ENCODE measurements around the gene NAIF1. TPM values are rescaled to one million over a fixed set of nuclear protein-coding genes. Genes with fewer than 3 reads are reported as not detected.
"Not testable (repeated sequence)": the region's sequence is repeated elsewhere in the genome, so short reads cannot be mapped to it uniquely, and the experiment has no call there.

Gene NAIF1
- total and polyA plus RNA-seq, 2 donors from 2014 or later: 9.7 to 12.3 TPM

DNA sequence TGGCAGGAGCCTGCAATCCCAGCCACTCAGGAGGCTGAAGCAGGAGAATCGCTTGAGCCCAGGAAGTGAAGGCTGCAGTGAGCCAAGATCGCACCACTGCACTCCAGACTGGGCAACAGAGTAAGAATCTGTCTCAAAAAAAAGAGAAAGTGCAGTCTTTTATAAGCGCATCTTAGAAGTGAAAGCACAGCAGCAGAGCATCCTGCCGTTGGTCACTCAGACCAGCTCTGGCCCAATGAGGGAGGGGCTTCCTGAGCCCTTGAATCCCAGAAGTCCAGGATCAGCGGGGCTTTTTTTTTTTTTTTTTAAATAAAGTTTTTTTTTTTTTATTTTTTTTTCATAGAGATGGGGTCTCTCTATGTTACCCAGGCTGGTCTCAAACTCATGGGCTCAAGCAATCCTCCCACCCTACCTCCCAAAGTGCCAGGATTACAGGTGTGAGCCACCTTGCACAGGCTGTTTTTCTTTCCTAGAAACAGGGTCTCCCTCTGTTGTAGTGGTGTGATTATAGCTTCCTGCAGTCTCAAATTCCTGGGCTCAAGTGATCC lies 42.3 kb downstream of the NAIF1 start:
- intact Hi-C loops (cut with DNase I): no loop called here
- FAIRE-seq (no peak), DNase-seq (no peak)
- no peaks in the 10 kb centered on the region for H3K4me1 ChIP-seq (ENCODE audit: control insufficient read depth in 2 of 3, insufficient read depth in 2 of 3, low read depth in 1 of 3, low read length in 3 of 3)
- H3K9ac ChIP-seq (ENCODE audit: low read length in 3 of 3): no peak overlapping the region
- H3K4me3 ChIP-seq (ENCODE audit: low read length in 3 of 3): no peak overlapping the region
- no peaks in the 10 kb centered on the region for H3K36me3 ChIP-seq (ENCODE audit: control insufficient read depth in 2 of 3, insufficient read depth in 3 of 3, low read length in 3 of 3)
- H3K27me3 ChIP-seq (ENCODE audit: control insufficient read depth, insufficient read depth, low read length): no peaks in the 10 kb centered on the region
- H3K9me3 ChIP-seq (ENCODE audit: control insufficient read depth in 2 of 3, insufficient read depth in 1 of 3, low read length in 3 of 3): no peaks in the 10 kb centered on the region
- TF ChIP-seq, protein P1, sequence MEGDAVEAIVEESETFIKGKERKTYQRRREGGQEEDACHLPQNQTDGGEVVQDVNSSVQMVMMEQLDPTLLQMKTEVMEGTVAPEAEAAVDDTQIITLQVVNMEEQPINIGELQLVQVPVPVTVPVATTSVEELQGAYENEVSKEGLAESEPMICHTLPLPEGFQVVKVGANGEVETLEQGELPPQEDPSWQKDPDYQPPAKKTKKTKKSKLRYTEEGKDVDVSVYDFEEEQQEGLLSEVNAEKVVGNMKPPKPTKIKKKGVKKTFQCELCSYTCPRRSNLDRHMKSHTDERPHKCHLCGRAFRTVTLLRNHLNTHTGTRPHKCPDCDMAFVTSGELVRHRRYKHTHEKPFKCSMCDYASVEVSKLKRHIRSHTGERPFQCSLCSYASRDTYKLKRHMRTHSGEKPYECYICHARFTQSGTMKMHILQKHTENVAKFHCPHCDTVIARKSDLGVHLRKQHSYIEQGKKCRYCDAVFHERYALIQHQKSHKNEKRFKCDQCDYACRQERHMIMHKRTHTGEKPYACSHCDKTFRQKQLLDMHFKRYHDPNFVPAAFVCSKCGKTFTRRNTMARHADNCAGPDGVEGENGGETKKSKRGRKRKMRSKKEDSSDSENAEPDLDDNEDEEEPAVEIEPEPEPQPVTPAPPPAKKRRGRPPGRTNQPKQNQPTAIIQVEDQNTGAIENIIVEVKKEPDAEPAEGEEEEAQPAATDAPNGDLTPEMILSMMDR (IDR thresholded peaks at IDR 0.05; ENCODE audit: borderline replicate concordance, extremely low read depth, insufficient read depth): no peak
- H3K27ac ChIP-seq (ENCODE audit: low read depth in 2 of 2, low read length in 2 of 2): no peak overlapping the region

GRCh38 chr9:128023671-128024070 lies 43.4 kb downstream of the NAIF1 start:
- H3K27me3 ChIP-seq (ENCODE audit: control insufficient read depth, insufficient read depth, low read length); intact Hi-C loops (cut with DNase I); FAIRE-seq: not testable (repeated sequence)

GRCh38 chr9:128022886-128023285 lies 44.2 kb downstream of the NAIF1 start:
- intact Hi-C loops (cut with DNase I): no loop called here
- H3K4me1 ChIP-seq (ENCODE audit: control insufficient read depth in 2 of 3, insufficient read depth in 2 of 3, low read depth in 1 of 3, low read length in 3 of 3): no peaks in the 10 kb centered on the region
- H3K36me3 ChIP-seq (ENCODE audit: control insufficient read depth in 2 of 3, insufficient read depth in 3 of 3, low read length in 3 of 3): no peaks in the 10 kb centered on the region
- H3K27ac ChIP-seq (ENCODE audit: low read depth in 2 of 2, low read length in 2 of 2): no peak overlapping the region
- FAIRE-seq: no peak
- H3K27me3 ChIP-seq (ENCODE audit: control insufficient read depth, insufficient read depth, low read length): no peaks in the 10 kb centered on the region
- TF ChIP-seq, protein P1 (IDR thresholded peaks at IDR 0.05; ENCODE audit: borderline replicate concordance, extremely low read depth, insufficient read depth): no peak
- no peak for DNase-seq
- H3K4me3 ChIP-seq (ENCODE audit: low read length in 3 of 3): no peak overlapping the region
- H3K9me3 ChIP-seq (ENCODE audit: control insufficient read depth in 2 of 3, insufficient read depth in 1 of 3, low read length in 3 of 3): no peaks in the 10 kb centered on the region
- no peak overlapping the region for H3K9ac ChIP-seq (ENCODE audit: low read length in 3 of 3)

More at GRCh38 chr9:128023671-128024070, 43.4 kb downstream of the NAIF1 start:
- H3K27ac ChIP-seq (ENCODE audit: low read depth in 2 of 2, low read length in 2 of 2); H3K9me3 ChIP-seq (ENCODE audit: control insufficient read depth in 2 of 3, insufficient read depth in 1 of 3, low read length in 3 of 3); H3K4me3 ChIP-seq (ENCODE audit: low read length in 3 of 3); H3K9ac ChIP-seq (ENCODE audit: low read length in 3 of 3); DNase-seq; H3K4me1 ChIP-seq (ENCODE audit: control insufficient read depth in 2 of 3, insufficient read depth in 2 of 3, low read depth in 1 of 3, low read length in 3 of 3); H3K36me3 ChIP-seq (ENCODE audit: control insufficient read depth in 2 of 3, insufficient read depth in 3 of 3, low read length in 3 of 3): not testable (repeated sequence)

GRCh38 chr9:128021098-128021497 lies 46.0 kb downstream of the NAIF1 start:
- no peak overlapping the region for H3K27ac ChIP-seq (ENCODE audit: low read depth in 2 of 2, low read length in 2 of 2)
- no peaks in the 10 kb centered on the region for H3K4me1 ChIP-seq (ENCODE audit: control insufficient read depth in 2 of 3, insufficient read depth in 2 of 3, low read depth in 1 of 3, low read length in 3 of 3)
- no peaks in the 10 kb centered on the region for H3K36me3 ChIP-seq (ENCODE audit: control insufficient read depth in 2 of 3, insufficient read depth in 3 of 3, low read length in 3 of 3)
- no peak overlapping the region for H3K9ac ChIP-seq (ENCODE audit: low read length in 3 of 3)
- no peaks in the 10 kb centered on the region for H3K9me3 ChIP-seq (ENCODE audit: control insufficient read depth in 2 of 3, insufficient read depth in 1 of 3, low read length in 3 of 3)
- no peak for FAIRE-seq
- intact Hi-C loops (cut with DNase I): no loop called here
- TF ChIP-seq, protein P1 (IDR thresholded peaks at IDR 0.05; ENCODE audit: borderline replicate concordance, extremely low read depth, insufficient read depth): no peak
- H3K4me3 ChIP-seq (ENCODE audit: low read length in 3 of 3): no peak overlapping the region
- H3K27me3 ChIP-seq (ENCODE audit: control insufficient read depth, insufficient read depth, low read length): no peaks in the 10 kb centered on the region
- DNase-seq: no peak

Measured in kidney (tissue), 14 donors.